ENCODE measurements around the gene CCDC30.
A peak's percentile ranks its signal among the peaks of the same experiment; 100 is the strongest.
"Not testable (repeated sequence)": the region's sequence is repeated elsewhere in the genome, so short reads cannot be mapped to it uniquely, and the experiment has no call there.

The CCDC30 gene

DNA sequence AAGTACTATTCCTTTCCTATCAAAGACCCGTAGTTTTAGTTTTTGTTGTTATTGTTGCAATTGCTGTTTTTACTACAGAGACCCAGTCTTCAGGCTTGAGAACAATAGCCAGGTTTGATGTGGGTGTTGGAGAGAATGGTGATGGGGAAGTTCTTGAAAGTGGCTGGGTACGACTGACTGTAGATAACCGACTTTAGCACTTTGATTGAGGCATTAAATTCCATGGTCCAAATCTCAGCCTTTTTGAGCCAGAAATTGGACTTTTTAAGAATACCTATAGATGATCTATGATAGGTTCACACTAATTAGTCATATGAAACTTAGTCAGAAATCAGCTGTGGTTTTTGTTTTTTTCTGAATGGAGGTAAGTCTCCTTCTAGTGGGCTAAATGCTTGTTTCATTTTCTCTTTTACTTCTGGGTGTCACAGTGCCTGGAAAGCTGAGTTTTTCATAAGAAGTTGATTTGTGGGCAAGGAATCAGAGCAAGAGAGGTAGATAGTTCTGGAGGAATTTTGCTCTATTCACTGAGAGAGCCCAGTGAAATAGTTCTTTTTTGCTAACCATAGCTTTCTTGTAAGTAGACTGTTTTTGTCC lies 197.9 kb downstream of the CCDC30 start:
- DNase-seq, result no peak

DNA sequence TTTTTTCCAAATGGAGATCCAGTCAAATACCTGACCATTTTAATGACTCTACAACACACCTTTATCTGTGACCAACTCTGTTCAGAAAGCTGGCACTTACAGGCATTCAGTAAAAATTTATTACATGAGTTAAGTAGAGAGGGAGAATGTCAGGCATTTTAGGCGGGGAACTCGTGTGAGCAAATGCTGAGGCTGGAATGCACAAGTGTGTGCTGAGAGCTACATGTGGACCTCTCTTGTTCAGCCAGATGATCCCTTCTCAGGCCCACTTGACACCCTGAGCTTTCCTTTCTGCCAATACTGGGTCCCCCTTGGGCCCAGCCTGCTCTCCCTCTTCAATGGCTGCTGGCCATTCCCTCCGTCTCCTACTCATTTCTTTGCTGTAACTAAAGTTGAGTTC lies 206.8 kb downstream of the CCDC30 start:
- no peak for DNase-seq

DNA sequence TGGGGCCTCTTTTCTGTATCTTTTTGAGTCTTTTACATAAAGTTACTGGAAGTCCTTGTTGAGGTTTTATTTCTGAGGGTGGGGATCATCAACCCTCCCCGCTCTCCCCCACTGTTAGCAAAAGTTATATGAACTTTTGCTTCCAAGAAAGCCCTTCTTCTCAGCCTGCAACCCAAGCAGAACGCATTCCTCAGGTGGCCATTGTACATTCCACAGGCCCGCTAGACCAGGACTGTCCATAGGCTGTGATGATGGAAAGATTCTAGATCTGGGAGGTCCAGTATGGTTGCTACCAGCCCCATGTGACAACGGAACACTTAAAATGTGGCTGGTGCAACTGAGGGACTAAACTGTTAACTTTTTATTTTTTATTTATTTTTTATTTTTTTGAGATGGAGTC lies 207.3 kb downstream of the CCDC30 start:
- no peak for DNase-seq

DNA sequence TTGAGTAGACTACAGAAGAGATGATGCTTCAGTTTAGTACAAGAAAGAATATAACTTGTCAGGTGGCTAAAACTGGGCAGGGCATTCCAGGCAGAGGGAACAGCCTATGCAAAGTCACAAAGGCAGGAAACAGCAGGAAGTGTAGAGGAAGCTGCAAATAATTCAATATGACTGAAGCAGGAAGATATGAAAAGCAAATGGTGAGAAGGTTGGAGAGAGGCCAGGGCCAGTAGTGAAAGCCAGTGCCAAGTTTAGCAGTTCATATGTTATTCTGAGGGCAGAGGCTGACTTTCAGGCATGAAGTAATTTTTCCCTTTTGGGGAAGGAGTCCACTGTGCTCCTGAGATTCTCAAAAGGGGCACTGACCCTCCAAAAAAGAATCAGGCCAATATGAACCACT lies 211.1 kb downstream of the CCDC30 start:
- no peak for DNase-seq

DNA sequence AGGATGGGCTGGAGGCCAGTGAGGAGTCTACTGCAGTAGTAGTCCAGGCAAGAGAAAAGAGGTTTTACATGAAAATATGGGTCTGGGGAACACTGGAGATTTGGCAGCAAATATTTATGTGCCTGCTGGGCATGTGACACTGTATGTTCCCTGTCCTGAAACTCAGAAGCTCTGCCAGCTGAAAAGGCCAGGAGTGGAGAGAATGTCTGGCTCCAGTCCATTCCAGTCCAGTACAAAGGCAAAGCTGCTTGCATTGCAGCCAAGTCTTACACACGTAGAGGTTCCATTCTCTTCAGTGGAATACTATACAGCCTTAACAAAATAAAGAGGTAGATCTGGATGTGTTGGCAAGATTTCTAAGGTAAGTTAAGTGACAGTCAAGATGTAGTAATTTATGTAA lies 211.6 kb downstream of the CCDC30 start:
- no peak for DNase-seq

DNA sequence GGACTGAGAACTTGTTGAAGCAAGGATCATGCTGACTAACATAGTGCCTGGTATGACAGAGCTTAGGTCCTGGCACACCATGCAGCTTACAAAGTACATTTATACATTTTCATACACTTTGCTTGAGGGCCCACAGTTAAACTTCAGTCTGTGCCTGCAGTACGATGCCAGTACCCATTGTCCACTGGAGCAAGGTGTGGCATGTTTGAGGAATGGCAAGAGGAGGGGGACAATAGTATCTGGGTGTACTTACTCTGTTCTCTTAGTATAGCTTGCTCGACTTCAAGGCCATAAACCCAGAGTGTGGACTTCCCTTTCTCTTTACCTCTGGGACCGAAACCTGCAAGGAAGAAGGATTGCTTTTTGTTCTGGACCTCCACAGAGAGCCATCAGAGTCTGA lies 212.4 kb downstream of the CCDC30 start:
- DNase-seq, result no peak

DNA sequence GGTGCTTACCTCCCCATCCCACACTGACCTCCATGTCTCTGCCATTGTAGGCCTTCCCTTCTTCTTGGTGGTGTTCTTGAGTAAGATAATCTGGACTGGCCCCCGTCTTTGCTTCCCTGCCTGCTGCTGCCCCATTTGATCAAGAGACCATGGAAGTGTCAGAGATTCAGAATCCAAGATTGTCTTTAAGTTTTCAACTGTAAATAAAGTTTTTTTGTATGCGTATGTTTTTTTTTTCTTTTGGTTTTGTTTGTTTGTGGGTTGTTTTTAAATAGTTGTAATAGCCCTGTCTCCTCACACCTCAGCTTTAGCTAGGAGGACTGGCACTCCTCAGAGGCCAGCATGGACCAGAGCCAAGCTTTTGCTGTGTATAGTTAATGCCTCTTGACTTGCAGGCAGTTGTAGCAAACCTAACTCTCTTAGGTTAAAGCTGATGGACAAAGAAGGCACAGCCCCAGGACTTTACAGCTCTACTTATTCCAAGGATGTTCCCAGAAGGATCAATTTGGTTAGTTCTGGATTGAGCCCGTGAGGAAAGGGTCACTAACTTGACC lies 213.5 kb downstream of the CCDC30 start:
- no peak for DNase-seq

DNA sequence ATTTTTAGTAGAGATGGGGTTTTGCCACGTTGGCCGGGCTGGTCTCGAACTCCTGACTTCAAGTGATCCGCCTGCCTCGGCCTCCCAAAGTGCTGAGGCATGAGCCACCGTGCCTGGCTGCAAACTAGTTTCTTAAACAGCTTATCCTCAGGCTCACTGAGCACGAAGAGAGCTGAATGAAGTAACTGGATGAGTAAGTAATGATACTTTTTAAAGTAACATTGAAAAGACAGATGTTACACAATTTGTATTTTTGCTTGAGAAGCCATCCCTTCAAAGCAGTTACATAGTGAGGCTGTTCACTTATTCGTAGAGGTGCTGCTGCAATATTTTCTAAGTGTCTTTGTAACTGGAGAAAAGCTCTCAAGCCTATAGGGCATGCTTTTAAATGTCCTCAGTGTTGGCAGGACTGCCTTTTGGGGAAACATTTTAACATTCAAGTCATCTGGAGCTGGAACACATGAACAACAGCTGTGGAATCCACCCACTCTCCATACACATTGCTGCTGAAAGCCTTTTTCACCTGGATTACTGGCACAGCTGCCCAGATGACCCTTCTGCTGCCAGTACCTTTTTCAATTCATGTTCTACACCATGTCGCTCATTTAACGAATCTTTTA lies 216.4 kb downstream of the CCDC30 start:
- no peak for DNase-seq

DNA sequence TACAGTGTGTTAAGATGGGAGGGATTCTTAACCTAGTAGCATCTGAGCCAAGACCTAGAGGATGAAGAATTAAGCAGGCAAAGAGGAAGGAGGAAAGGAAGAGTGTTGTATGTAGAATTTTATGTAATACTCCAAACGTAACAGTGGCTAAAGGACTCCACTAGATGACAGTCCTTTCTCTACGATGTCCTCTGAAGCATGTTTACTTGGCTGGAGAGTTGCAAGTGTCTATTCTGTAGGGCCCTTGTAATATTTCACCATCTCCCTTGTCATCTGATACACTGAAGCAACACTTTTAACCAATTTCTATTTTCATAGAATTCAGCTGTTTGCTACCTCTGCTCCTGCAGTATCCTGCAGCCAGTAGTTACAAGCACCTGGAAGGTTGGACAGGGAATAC lies 217.0 kb downstream of the CCDC30 start:
- no peak for DNase-seq

DNA sequence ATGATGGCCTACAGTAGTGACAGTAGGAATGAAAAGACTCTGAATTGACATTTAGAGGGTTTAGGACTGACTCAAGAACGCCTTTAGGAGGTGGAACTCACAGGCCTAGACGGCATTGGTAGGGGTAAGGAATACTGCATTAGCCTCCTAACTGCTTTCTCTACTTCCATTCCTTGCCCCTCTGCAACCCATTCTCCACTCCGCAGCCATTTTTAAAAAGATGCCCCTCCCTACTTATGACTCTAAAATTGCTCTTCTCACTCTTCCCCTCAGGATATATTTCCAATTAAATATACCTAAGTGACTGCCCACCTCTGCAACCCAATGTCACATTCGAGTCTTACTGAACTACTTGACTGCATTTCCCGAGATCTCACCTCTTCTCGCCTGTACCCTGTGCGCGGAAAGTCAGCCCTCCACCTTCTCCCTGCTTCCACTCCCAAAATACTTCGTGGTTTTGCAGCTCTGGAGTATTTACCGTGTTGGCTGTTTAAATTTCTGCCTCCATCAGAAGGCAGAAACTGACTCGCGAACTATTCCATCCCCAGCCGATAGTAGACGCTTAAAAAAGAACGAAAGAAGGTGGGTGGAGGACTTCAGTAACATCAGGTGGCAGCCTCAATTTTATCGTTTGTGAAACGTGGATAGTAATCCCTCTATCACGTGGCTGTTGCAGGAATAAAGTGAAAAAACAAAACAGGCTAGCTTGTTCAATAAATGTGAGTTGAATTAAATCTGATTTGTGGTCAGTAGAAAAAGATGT lies 218.0 kb downstream of the CCDC30 start:
- peak; percentile 17 for DNase-seq

DNA sequence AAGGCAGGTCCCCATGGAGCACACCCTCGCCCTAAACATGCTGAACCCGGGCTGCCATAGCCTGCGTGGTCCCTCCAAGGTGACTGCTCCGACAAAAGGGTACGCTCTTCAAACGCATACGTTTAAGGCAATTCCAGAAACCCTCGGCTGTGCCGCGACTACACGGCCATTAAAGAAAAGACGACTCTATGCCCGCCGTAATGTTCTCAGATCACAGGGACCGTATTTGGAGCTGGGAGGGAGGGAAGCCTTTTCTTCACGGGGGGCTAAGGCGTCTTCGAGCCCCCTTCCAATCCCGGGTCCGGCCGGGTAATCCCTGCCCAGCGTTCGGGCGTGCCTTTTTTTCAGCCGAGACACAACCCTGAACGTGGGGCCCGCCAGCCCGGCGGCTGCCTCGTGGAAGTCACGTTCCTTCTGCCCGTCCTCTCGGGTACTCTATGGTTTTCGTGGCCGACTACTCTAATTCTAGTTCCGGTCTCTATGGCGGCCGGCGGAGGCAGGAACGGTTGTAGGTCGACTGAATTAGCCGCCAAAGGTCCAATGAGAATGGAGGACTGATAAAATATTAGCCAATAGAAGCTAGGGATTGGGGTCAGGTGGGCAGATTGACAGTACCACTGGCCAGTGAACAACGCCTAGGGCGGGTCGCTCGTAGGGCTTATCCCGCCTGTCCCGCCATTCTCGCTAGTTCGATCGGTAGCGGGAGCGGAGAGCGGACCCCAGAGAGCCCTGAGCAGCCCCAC lies 218.8 kb downstream of the CCDC30 start, which contains the start of gene YBX1:
TSS of gene YBX1 (plus strand) at position 678 of the 743 bp plus-strand sequence. CDS start 148 bp downstream, outside the sequence.
- DNase-seq, result peak; percentile 93

DNA sequence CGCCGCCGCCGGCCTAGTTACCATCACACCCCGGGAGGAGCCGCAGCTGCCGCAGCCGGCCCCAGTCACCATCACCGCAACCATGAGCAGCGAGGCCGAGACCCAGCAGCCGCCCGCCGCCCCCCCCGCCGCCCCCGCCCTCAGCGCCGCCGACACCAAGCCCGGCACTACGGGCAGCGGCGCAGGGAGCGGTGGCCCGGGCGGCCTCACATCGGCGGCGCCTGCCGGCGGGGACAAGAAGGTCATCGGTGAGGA lies 219.3 kb downstream of the CCDC30 start:
- DNase-seq, result not testable (repeated sequence)

DNA sequence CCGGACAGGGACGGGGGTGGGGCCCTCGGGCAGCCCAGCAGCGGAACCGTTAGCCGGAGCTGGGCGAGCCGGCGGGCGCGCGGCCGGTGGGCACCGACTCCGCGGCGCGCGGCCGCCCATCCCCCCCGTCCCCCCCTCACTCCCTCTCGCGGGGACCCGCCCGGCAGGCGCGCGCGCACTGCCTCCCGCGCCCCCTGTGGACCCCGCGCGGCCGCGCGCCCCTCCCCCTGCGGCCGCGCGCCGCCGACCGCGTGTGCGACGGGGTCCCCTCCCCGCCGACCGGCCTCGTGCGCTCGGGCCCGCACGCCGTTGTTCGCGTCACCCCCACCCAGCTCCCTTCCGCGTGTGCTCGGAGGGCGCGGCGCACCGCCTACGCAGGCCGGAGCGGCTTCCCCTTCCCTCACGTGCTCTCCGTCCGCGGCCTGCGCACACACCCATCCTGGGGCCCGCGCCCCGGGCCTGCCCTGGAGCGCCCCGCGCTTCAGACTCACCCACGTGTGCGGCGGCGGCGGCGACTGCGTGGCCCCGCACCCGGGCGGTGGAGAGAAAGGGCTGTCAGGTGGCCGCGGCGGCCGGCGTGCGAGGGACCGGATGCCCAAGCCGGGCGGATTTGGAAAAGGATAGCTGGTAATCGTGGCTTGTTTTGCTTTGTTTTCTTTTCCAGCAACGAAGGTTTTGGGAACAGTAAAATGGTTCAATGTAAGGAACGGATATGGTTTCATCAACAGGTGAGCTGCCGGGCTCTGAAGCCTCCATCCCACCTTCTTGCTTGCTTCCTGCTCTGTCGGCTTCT lies 219.8 kb downstream of the CCDC30 start:
- DNase-seq, result peak; percentile 28

DNA sequence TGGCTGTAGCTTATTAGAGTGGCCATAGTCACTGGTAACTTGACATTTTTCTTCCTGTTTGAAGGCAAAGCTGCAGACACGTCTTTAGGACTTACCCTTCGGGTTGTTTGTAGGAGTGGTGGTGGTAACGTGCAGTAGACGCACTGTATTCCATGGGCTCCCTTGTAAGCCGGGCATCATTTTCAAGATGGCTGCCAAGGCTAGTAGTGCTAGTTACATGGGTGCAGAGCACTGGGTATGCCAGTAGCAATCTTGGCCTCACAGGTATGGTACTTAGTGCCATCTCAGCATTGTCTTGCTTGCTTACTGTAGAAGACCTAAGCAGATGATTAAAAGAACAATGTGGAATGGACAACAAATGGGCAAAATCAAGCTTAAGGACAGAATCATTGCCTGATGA lies 221.1 kb downstream of the CCDC30 start:
- no peak for DNase-seq

DNA sequence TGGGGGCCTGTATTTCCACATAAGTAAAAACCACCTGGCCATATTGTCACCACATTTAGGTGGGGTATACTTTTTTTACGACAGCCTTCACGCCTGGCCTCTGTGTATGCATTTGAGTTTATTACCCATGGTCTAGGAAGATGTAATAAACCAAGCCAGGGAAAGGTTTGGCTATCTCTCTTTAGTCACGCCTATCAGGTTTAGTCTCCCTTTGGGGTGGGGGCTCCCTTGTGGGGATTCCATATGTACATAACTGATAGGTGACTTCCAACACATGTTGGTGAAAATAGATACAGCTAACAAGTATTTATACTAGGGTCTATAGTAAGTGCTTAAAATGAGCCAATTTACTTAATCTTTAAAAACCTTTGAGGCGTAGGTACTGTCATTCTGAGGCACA lies 223.3 kb downstream of the CCDC30 start:
- DNase-seq, result no peak

DNA sequence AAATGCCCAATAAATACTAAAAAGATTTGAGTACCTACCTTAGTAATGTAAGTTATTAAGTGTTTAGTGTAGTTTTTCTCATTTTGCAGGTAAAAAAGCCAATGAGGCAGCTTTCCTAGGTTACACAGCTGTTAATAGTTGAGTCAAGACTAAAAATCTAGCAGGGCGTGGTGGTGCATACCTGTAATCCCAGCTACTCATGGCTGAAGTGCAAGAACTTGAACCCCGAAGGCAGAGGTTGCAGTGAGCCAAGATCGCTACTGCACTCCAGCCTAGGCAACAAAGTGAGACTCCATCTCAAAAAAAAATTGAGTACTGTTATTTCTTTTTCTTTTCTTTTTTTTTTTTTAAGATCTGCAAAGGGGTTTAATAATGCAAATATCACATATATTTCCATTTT lies 226.8 kb downstream of the CCDC30 start:
- no peak for DNase-seq

DNA sequence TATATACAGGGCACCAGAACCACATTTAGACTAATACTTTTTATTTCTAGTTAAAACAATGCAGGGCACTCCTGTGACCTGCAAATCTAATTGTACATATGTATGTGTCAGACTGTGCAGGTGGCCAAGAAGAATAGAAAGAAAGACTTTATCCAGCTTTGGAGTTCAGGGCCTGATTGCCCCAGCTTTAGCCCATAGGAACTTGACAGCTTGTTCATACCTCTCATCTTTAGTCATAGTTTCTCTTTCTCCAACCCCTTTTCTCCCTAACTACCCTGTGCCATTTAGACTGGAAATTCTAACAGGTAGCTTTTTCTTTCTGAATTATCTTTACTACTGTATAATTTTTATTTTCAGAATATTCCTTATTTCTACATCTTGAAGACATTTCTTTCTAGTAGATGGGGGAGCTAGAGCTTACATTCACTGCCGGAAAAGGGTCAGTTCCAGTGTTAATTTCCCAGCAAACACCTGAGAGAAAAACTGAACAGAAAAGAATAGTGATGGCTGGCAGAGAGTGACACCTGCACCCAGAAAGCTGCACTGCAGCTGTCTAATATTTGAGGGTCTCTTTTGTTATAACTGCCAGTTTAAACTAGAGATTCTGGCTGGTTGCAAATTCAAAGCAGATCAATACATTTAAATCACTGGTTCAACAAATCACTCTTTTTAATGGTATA lies 227.5 kb downstream of the CCDC30 start:
- no peak for DNase-seq

DNA sequence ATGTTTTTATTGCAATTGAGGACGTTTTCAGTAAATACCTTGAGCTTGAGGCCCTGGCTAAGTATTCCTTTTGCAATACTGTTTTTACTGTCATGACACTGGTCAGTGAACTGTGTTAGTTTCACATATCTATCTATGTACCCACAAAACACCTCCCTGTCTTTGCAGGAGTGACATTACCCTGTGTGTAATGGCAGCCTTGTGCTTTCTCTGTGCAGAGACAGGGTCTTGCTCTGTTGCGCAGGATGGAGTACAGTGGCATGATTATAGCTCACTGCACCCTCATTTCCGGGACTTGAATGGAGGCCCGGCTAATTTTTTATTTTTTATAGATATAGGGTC lies 228.0 kb downstream of the CCDC30 start:
- no peak for DNase-seq

DNA sequence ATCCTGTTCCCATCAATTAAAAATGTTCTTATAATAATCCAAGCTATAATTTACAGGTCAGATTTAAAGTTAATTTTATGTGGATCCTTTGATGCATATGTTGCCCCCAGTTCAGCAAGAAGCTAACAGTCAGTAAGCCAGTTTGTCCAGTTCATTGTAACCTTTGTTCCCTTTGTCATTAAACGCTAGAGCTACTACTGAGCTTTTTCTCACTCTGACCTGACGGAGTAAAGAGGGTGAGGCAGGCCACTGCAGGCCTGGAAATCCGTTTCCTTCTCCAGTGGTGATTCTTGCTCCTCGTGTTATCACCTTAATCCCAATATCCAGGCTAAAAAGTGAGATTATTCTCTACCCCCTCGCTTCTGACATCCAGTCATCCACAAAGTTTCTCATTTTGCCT lies 229.4 kb downstream of the CCDC30 start:
- no peak for DNase-seq

DNA sequence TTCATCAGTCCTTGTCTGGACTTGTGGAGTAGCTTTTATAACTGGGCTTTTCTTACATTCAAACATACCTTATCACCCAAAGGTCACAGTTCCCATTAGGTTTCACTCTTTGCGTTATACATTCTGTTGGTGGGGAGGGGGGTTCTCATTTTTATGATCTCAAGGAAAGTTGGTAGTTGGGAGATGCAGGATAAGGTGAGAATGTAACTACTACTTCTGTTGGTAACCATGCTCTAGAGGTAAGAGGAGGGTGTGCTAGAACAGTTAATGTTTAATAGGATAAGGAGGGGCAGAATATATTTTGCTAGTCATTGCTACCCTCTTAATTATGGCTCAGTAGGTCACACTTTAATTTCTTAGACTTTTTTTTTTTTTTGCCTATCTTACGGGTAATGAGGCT lies 229.8 kb downstream of the CCDC30 start:
- no peak for DNase-seq

DNA sequence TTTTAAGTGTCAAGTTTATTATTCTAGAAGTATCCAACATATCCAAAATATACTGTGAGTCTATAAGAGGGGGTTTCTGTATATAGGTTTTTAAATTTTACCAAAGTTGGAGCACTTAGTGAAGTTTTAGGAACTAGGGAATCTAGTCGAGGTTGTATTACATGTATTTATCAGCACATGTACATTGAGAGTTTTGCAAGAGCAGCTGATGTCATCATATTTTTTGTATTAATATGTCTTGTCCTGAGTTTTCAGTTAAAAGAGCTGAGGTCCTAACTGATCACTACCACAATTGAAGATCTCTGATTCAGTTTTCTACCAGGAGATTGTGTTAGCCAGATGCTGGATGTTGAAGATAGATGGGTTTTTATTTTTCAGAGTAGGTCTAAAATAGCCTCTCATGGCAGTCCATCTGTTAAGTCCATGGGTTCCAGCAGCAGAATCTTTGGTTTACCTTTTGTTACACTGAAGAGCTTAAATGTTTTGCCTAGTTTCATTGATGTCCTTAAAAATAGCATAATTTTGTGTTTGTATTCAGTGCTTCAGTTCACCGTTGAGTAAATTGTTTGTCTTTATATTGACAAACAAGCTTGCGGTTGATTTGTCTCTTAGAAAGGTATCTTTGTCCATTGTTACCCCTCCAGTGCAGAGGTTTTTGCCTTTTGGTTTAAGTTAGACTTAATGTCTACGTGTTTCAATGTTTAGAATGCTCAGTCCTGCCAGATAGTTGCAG lies 235.2 kb downstream of the CCDC30 start:
- no peak for DNase-seq

DNA sequence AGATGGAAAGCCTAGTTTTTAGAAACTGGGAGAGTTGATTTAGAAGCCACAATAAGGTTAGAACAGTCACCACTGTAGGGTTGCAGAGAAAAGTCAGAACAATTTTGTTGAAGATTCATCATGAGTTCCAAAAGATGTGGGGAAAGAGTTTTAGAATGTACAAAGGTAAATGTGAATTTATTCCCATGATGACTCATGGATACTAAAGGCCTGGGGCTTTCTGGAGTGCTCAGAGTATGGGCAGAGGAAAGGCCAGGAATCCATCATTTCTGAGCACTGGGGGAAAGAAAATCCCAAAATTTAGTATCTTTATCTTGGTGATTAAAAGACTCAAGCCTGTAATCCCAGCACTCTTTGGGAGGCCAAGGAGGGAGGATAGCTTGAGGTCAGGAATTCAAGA lies 236.9 kb downstream of the CCDC30 start:
- no peak for DNase-seq

Data from activated T-cell treated with anti-CD3 and anti-CD28 coated beads for 4 hours (primary cell).